Medulla oblongata (tissue), 1 donor: ENCODE results near the gene IL10.

Experiments used
- DNase-seq: peaks from one replicate; pipeline ENCODE4 v3.0.0-alpha.2; 2015; ENCODE audit errors: extremely low spot score

The IL10 gene

GRCh38 chr1:206772243-206772937 is at the start of gene IL10:
TSS of gene IL10 (minus strand) at chr1:206772494. CDS start at chr1:206772435, 59 bp downstream.
- peak; percentile 65 for DNase-seq

GRCh38 chr1:206821493-206821892 is 49.2 kb upstream of the IL10 start:
- no peak for DNase-seq

GRCh38 chr1:206816390-206817287 is 44.3 kb upstream of the IL10 start:
- DNase-seq: no peak

- DNase-seq: peak; percentile 9
Observed at GRCh38 chr1:206814716-206815341, 42.5 kb upstream of the IL10 start.

GRCh38 chr1:206812471-206812870 is 40.2 kb upstream of the IL10 start:
- no peak for DNase-seq

- peak; percentile 11 for DNase-seq
Observed at GRCh38 chr1:206809504-206810084, 37.3 kb upstream of the IL10 start.

GRCh38 chr1:206808615-206809014 is 36.3 kb upstream of the IL10 start:
- peak; percentile 40 for DNase-seq

- DNase-seq: no peak
Observed at GRCh38 chr1:206805357-206805756, 33.1 kb upstream of the IL10 start.

- no peak for DNase-seq
Observed at GRCh38 chr1:206804156-206804737, 32.0 kb upstream of the IL10 start.

- DNase-seq: no peak
Observed at GRCh38 chr1:206803221-206803730, 31.0 kb upstream of the IL10 start.

GRCh38 chr1:206802401-206802800 is 30.1 kb upstream of the IL10 start:
- DNase-seq: no peak

- DNase-seq: no peak
Observed at GRCh38 chr1:206801467-206801866, 29.2 kb upstream of the IL10 start.

- DNase-seq: no peak
Observed at GRCh38 chr1:206800891-206801290, 28.6 kb upstream of the IL10 start.

GRCh38 chr1:206800411-206800810 is 28.1 kb upstream of the IL10 start:
- no peak for DNase-seq

- DNase-seq: no peak
Observed at GRCh38 chr1:206799311-206799710, 27.0 kb upstream of the IL10 start.

GRCh38 chr1:206798384-206798996 is 26.2 kb upstream of the IL10 start:
- no peak for DNase-seq

GRCh38 chr1:206797534-206798383 is 25.5 kb upstream of the IL10 start:
- no peak for DNase-seq

GRCh38 chr1:206796981-206797402 is 24.7 kb upstream of the IL10 start:
- no peak for DNase-seq

GRCh38 chr1:206796116-206796515 is 23.8 kb upstream of the IL10 start:
- no peak for DNase-seq

GRCh38 chr1:206794294-206794908 is 22.1 kb upstream of the IL10 start:
- no peak for DNase-seq
